Glutamatergic neuron (in vitro differentiated cells): ENCODE measurements around the gene S100A6. TPM values are rescaled to one million over a fixed set of nuclear protein-coding genes. Genes with fewer than 3 reads are reported as not detected.
A peak's percentile ranks its signal among the peaks of the same experiment; 100 is the strongest.

Experiments used
- DNase-seq: peaks from one replicate; pipeline ENCODE4 v3.0.0; 2022
- H3K27ac Mint-ChIP-seq: one replicate; pipeline ENCODE4 v1.8.0; 2020; ENCODE audit warnings: mild to moderate bottlenecking, mixed read lengths, inconsistent platforms; ENCODE audit not compliant: unreplicated experiment
- H3K27me3 Mint-ChIP-seq: one replicate; pipeline ENCODE4 v1.8.0; 2020; ENCODE audit warnings: mild to moderate bottlenecking, moderate library complexity, mixed read lengths, inconsistent platforms; ENCODE audit not compliant: unreplicated experiment
- H3K36me3 Mint-ChIP-seq: one replicate; pipeline ENCODE4 v1.8.0; 2020; ENCODE audit warnings: mild to moderate bottlenecking, mixed read lengths, inconsistent platforms; ENCODE audit not compliant: unreplicated experiment
- H3K4me1 Mint-ChIP-seq: one replicate; pipeline ENCODE4 v1.8.0; 2020; ENCODE audit warnings: mild to moderate bottlenecking, low read depth, mixed read lengths, inconsistent platforms; ENCODE audit not compliant: unreplicated experiment
- H3K4me3 Mint-ChIP-seq: one replicate; pipeline ENCODE4 v1.8.0; 2020; ENCODE audit warnings: mild to moderate bottlenecking, mixed read lengths, inconsistent platforms; ENCODE audit not compliant: unreplicated experiment
- H3K9me3 Mint-ChIP-seq: one replicate; pipeline ENCODE4 v1.8.0; 2020; ENCODE audit warnings: mild to moderate bottlenecking, moderate library complexity, mixed read lengths, inconsistent platforms; ENCODE audit not compliant: unreplicated experiment
- total RNA-seq: library from RNA; stranded (reverse); fragmentation: NEBNext Ultra II Directional; extraction: Animal tissue kit (Norgen Biotek cat#: 25700); gene quantifications from one replicate; pipeline ENCODE4 v1.2.1, GENCODE V29; 2021; ENCODE audit not compliant: unreplicated experiment
- TF ChIP-seq, protein P1 (sequence below): fragments of 200-600 bp; sonication (generic); IDR thresholded peaks from one replicate; pipeline ENCODE4 v1.5.0; 2021; ENCODE audit not compliant: partially characterized antibody, unreplicated experiment

The S100A6 gene
- total RNA-seq, 1 donor from 2014 or later = 41.9 TPM

GRCh38 chr1:153519242-153519641 is 16.5 kb downstream of the S100A6 start:
- Mint-ChIP-seq H3K36me3 (no peaks in the 10 kb centered on the region), H3K27ac (no peak overlapping the region), H3K9me3 (no peaks in the 10 kb centered on the region), H3K27me3 (peaks cover 5% of the 10 kb centered on the region), H3K4me3 (no peak overlapping the region), H3K4me1 (peaks cover 5% of the 10 kb centered on the region)
- TF ChIP-seq, protein P1, sequence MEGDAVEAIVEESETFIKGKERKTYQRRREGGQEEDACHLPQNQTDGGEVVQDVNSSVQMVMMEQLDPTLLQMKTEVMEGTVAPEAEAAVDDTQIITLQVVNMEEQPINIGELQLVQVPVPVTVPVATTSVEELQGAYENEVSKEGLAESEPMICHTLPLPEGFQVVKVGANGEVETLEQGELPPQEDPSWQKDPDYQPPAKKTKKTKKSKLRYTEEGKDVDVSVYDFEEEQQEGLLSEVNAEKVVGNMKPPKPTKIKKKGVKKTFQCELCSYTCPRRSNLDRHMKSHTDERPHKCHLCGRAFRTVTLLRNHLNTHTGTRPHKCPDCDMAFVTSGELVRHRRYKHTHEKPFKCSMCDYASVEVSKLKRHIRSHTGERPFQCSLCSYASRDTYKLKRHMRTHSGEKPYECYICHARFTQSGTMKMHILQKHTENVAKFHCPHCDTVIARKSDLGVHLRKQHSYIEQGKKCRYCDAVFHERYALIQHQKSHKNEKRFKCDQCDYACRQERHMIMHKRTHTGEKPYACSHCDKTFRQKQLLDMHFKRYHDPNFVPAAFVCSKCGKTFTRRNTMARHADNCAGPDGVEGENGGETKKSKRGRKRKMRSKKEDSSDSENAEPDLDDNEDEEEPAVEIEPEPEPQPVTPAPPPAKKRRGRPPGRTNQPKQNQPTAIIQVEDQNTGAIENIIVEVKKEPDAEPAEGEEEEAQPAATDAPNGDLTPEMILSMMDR = no peak
- DNase-seq = no peak

- H3K27ac Mint-ChIP-seq = no peak overlapping the region
- no peak overlapping the region for H3K4me3 Mint-ChIP-seq
- H3K27me3 Mint-ChIP-seq = peaks cover 8% of the 10 kb centered on the region
Measured at GRCh38 chr1:153515504-153516394, 20.0 kb downstream of the S100A6 start.

DNA sequence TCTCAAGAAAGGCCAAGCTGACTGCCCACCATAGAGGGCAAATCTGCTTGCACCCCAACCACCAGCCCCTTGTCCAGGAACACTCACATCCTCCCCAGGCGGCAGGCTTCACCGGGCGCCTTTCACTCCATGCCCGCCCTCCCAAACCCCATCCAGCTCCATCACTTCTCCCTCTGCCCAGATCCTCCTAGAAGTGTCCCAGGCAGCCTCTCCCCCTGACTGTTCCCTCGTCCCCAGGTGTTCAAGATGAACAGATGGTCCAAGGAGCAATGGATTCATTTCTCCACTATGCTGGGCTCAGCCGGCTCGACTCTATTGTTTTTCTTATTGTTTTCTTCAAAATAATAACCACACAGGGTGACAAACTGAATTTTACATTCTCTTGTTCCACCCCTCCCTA is 22.1 kb downstream of the S100A6 start:
- DNase-seq = no peak
- Mint-ChIP-seq H3K27ac (no peak overlapping the region), H3K4me1 (peaks cover 3% of the 10 kb centered on the region), H3K4me3 (no peak overlapping the region), H3K36me3 (no peaks in the 10 kb centered on the region), H3K27me3 (peaks cover 6% of the 10 kb centered on the region), H3K9me3 (peaks cover 2% of the 10 kb centered on the region)
- TF ChIP-seq, protein P1 = no peak

More at GRCh38 chr1:153515504-153516394, 20.0 kb downstream of the S100A6 start:
- Mint-ChIP-seq H3K9me3 (peaks cover 2% of the 10 kb centered on the region), H3K4me1 (peaks cover 3% of the 10 kb centered on the region), H3K36me3 (no peaks in the 10 kb centered on the region)
- TF ChIP-seq, protein P1 = no peak
- no peak for DNase-seq

- H3K27me3 Mint-ChIP-seq = peaks cover 8% of the 10 kb centered on the region
Measured at GRCh38 chr1:153513023-153513422, 22.8 kb downstream of the S100A6 start.

GRCh38 chr1:153510984-153511410 is 24.8 kb downstream of the S100A6 start:
- H3K27me3 Mint-ChIP-seq = peaks cover 13% of the 10 kb centered on the region
- H3K4me1 Mint-ChIP-seq = no peaks in the 10 kb centered on the region
- TF ChIP-seq, protein P1 = peak; percentile 77
- peaks cover 2% of the 10 kb centered on the region for H3K9me3 Mint-ChIP-seq
- peak; percentile 90 for DNase-seq
- H3K36me3 Mint-ChIP-seq = no peaks in the 10 kb centered on the region
- H3K4me3 Mint-ChIP-seq = no peak overlapping the region
- H3K27ac Mint-ChIP-seq = no peak overlapping the region

More at GRCh38 chr1:153513023-153513422, 22.8 kb downstream of the S100A6 start:
- Mint-ChIP-seq H3K9me3 (peaks cover 2% of the 10 kb centered on the region), H3K4me3 (no peak overlapping the region), H3K27ac (no peak overlapping the region), H3K4me1 (peaks cover 3% of the 10 kb centered on the region), H3K36me3 (no peaks in the 10 kb centered on the region)
- DNase-seq = no peak
- TF ChIP-seq, protein P1 = no peak
